Caco-2 (cell line): ENCODE measurements around the gene NXN. TPM values are rescaled to one million over a fixed set of nuclear protein-coding genes. Genes with fewer than 3 reads are reported as not detected.

ENCODE experiments used
- BruUV-seq: library from RNA; stranded (reverse); fragments of 400-500 nt; replicated peaks from 2 replicates; lab custom pipeline; 2021; lab: Mats Ljungman, UMichigan
- CTCF ChIA-PET: fragments of 300-600 bp; sonication (Branson Sonifier 250); formaldehyde crosslinking; loops from one replicate; lab custom pipeline; 2022; ENCODE audit warnings: antibody characterized with exemption; lab: Charles Lee
- POLR2A ChIA-PET: fragments of 300-600 bp; sonication (Branson Sonifier 250); formaldehyde crosslinking; loops from one replicate; lab custom pipeline; 2022; ENCODE audit warnings: antibody characterized with exemption; lab: Charles Lee
- DNase-seq, 2 experiments: peaks; one replicate each; pipeline versions ENCODE4 v3.0.0 to v3.0.0-alpha.2; 2020 to 2022
- H3K27me3 ChIP-seq: replicated peaks from 2 replicates; pipeline ENCODE4 v1.6.0; 2011; ENCODE audit warnings: low read length; ENCODE audit not compliant: control insufficient read depth, insufficient read depth
- H3K36me3 ChIP-seq: 2 replicates; pipeline ENCODE4 v1.5.1; 2011; ENCODE audit warnings: low read length; ENCODE audit not compliant: control insufficient read depth, insufficient read depth
- H3K4me1 ChIP-seq: fragments of 250-450 bp; sonication (Bioruptor Pico); 2 replicates; pipeline ENCODE4 v1.5.1; 2020; ENCODE audit warnings: mild to moderate bottlenecking
- H3K4me3 ChIP-seq: 2 replicates; pipeline ENCODE4 v1.5.1; 2011; ENCODE audit warnings: low read depth, mild to moderate bottlenecking, control low read depth, low read length
- H3K9me3 ChIP-seq: fragments of 250-450 bp; sonication (Bioruptor Pico); 2 replicates; pipeline ENCODE4 v1.5.1; 2020; ENCODE audit warnings: mild to moderate bottlenecking, moderate library complexity
- H3K27ac Mint-ChIP-seq: one replicate; pipeline ENCODE4 v1.8.0; 2022; ENCODE audit warnings: mixed read lengths; ENCODE audit not compliant: unreplicated experiment
- H3K27me3 Mint-ChIP-seq: one replicate; pipeline ENCODE4 v1.8.0; 2022; ENCODE audit warnings: mixed read lengths; ENCODE audit not compliant: insufficient read depth, unreplicated experiment
- H3K36me3 Mint-ChIP-seq: one replicate; pipeline ENCODE4 v1.8.0; 2022; ENCODE audit warnings: mild to moderate bottlenecking, mixed read lengths; ENCODE audit not compliant: insufficient read depth, unreplicated experiment
- H3K4me1 Mint-ChIP-seq: one replicate; pipeline ENCODE4 v1.8.0; 2022; ENCODE audit warnings: low read depth, mixed read lengths; ENCODE audit not compliant: unreplicated experiment
- H3K4me3 Mint-ChIP-seq: one replicate; pipeline ENCODE4 v1.8.0; 2022; ENCODE audit warnings: mild to moderate bottlenecking, moderate library complexity, mixed read lengths; ENCODE audit not compliant: unreplicated experiment
- H3K9me3 Mint-ChIP-seq: one replicate; pipeline ENCODE4 v1.8.0; 2022; ENCODE audit warnings: mixed read lengths; ENCODE audit not compliant: unreplicated experiment
- intact Hi-C: fragments of 100-400 bp; cut with micrococcal nuclease; formaldehyde crosslinking; loops from one replicate; pipeline ENCODE4 v1.10.0; 2022; ENCODE audit not compliant: unreplicated experiment
- total RNA-seq: library from RNA; stranded (reverse); gene quantifications from 2 replicates; pipeline ENCODE4 v1.2.3, GENCODE V29; 2022
- TF ChIP-seq, protein P1 (sequence below), 2 experiments: fragments of 200-600 bp in 1 of 2; IDR thresholded peaks; 1 replicate in 1 of 2; 2 replicates in 1 of 2; pipeline versions ENCODE4 v1.5.1 to v1.8.0; 2011 to 2022; ENCODE audit warnings: antibody characterized with exemption in 1 of 2, control low read depth in 1 of 2, inconsistent platforms in 1 of 2, low read depth in 1 of 2, low read length in 1 of 2, mild to moderate bottlenecking in 1 of 2, moderate library complexity in 1 of 2; ENCODE audit not compliant: insufficient read depth in 1 of 2, severe bottlenecking in 1 of 2, unreplicated experiment in 1 of 2

Gene NXN
- total RNA-seq, 1 experiment from 2014 or later, result 76.7 TPM

DNA sequence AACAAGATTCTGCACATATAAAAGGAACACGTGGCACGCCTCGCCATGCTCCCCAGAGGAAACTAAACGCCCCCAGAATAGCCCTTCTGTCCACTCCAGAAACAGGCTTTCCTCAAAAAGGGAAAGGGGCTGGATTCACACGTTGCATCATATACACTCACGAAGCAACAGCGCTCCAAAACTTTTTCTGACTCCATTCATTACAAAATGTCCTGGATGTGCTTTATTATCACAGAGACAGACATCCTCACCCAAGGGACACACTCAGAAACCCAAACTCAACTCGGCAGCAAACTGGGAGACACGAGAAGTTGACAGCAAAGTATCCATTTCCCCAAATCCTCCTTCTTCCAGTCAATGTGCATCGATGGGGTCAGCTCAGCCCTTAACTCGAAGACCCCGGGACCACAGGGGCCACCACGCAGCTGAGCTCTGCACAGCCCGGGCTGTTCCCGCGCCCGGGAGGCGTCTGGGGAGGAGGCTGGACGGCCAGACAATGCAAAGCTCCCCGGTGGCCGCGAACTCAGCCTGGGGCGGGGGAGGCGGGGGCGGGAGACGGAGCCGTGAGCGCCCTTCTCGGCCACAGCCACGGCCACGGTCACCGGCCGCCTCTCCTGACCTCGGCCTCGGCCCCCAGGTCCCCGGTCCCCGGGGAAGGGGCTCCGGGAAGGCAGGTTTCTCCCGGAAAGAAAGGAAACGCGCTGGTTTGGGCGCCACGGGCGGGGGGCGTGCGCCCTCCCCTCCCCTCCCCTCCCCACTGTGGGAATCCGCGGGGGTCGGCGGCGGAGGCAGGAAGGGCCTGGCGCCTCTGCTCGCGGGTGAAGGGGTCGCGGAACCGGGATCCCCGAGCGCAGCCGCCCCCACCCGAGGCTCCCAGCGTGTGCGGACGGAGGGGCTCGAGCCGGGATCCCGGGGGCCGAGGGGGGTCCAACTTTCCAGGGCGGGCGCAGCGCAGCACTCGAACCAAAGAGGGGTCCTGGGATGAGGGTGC, 1.2 kb downstream of the NXN start:
- peaks cover 26% of the 10 kb centered on the region for H3K4me1 ChIP-seq
- Mint-ChIP-seq H3K4me1 (peaks cover 23% of the 10 kb centered on the region), H3K36me3 (peaks cover 45% of the 10 kb centered on the region), H3K27ac (peak overlapping the region; percentile 91), H3K4me3 (peak overlapping the region; percentile 99), H3K9me3 (no peaks in the 10 kb centered on the region), H3K27me3 (no peaks in the 10 kb centered on the region)
- no peaks in the 10 kb centered on the region for H3K27me3 ChIP-seq
- TF ChIP-seq, protein P1, sequence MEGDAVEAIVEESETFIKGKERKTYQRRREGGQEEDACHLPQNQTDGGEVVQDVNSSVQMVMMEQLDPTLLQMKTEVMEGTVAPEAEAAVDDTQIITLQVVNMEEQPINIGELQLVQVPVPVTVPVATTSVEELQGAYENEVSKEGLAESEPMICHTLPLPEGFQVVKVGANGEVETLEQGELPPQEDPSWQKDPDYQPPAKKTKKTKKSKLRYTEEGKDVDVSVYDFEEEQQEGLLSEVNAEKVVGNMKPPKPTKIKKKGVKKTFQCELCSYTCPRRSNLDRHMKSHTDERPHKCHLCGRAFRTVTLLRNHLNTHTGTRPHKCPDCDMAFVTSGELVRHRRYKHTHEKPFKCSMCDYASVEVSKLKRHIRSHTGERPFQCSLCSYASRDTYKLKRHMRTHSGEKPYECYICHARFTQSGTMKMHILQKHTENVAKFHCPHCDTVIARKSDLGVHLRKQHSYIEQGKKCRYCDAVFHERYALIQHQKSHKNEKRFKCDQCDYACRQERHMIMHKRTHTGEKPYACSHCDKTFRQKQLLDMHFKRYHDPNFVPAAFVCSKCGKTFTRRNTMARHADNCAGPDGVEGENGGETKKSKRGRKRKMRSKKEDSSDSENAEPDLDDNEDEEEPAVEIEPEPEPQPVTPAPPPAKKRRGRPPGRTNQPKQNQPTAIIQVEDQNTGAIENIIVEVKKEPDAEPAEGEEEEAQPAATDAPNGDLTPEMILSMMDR (IDR thresholded peaks at IDR 0.05; ENCODE audit: insufficient read depth in 1 of 2, low read depth in 1 of 2, low read length in 1 of 2, severe bottlenecking in 1 of 2, unreplicated experiment in 1 of 2), result no peak
- peak overlapping the region; percentile 98 for H3K4me3 ChIP-seq
- ChIA-PET POLR2A (interaction anchor here (0.6 to 1.7 kb wide), 8 partner anchors 9 to 522 kb away, joined by 3 to 26 read pairs (median 7); partner anchors contain the start of genes GLOD4 and MRM3), CTCF (interaction anchor here (0.6 to 2.8 kb wide), 3 partner anchors 10 to 47 kb away, joined by 3 to 21 read pairs (median 6); partner anchors contain the start of gene TIMM22)
- intact Hi-C loops, result loop anchor here (1.0 to 5.0 kb wide), 3 partner anchors 27 to 101 kb away; no protein-coding TSS in a partner anchor
- no TSS peak for BruUV-seq
- H3K9me3 ChIP-seq, result no peaks in the 10 kb centered on the region
- no peaks in the 10 kb centered on the region for H3K36me3 ChIP-seq
- DNase-seq, result peak in 1 of 2 experiments; percentile 57

DNA sequence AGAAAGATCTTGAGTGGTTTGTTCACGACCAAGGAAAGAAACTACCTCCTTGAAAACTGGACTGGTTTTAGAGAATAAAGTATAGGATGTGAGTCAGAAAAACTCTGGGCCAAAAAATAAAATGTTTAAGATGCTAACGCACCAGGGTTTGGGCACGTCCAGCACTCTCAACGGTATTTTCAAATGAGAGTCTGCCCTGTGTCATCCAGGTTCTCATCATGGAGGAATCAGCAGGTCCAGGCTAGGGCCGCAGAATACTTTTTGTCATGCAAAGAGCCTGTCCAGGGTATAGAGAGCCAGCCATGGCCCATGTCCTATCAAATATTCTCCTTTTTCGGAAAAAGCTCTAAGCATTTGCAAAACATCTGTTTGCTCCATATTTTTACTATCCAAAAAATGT, 2.4 kb downstream of the NXN start:
- no peaks in the 10 kb centered on the region for H3K9me3 Mint-ChIP-seq
- H3K4me1 Mint-ChIP-seq, result peaks cover 29% of the 10 kb centered on the region

More for the DNA sequence above, 2.4 kb downstream of the NXN start:
- no peak for DNase-seq
- ChIA-PET CTCF (no interaction called here), POLR2A (interaction anchor here (1.7 kb wide), 1 partner anchor 26 kb away, joined by 26 read pairs; no protein-coding TSS in a partner anchor)
- intact Hi-C loops, result loop anchor here (5.0 kb wide), 1 partner anchor 100 kb away; no protein-coding TSS in a partner anchor
- Histone ChIP-seq H3K4me1 (peaks cover 37% of the 10 kb centered on the region), H3K36me3 (no peaks in the 10 kb centered on the region), H3K27me3 (no peaks in the 10 kb centered on the region), H3K9me3 (no peaks in the 10 kb centered on the region), H3K4me3 (peak overlapping the region; percentile 98; the same call in 1 of the 2 replicates)
- Mint-ChIP-seq H3K36me3 (peaks cover 57% of the 10 kb centered on the region), H3K27me3 (no peaks in the 10 kb centered on the region), H3K27ac (peak overlapping the region; percentile 91), H3K4me3 (peak overlapping the region; percentile 99)
- TF ChIP-seq, protein P1 (IDR thresholded peaks at IDR 0.05; ENCODE audit: insufficient read depth in 1 of 2, low read depth in 1 of 2, low read length in 1 of 2, severe bottlenecking in 1 of 2, unreplicated experiment in 1 of 2), result no peak
- BruUV-seq, result no TSS peak
